ENCODE results near the gene VIPR2.

DNA sequence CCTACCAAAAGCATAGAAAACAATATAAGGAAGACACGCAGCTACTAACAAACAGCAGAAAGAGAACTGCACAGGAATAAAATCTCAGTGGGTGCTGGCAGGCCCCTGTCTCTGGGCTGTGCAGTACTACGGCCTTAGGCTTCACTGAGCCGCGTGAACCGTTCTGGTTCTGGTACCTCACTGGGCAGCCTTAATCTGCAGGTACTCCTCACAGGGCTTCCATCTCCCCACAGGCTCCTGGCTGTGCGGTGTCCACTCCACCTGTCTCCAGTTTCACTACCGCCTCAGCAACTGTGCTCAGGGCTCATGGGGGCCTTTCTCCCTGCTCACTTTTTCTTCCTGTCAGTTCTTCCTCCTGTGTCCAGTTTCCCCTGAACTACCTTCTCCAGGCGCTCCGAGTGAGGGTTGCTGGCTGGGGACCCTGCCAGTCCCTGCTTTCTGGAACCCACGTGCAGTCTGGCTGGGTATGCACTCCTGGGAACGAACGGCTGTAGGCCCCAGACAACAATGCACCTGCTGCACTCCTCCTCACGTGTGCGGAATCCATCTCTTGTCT lies 75.7 kb downstream of the VIPR2 start:
- TF ChIP-seq POLR2A (IDR thresholded peaks at IDR 0.05) (no peak), POLR2AphosphoS5 (IDR thresholded peaks at IDR 0.05) (no peak), EP300 (IDR thresholded peaks at IDR 0.05; ENCODE audit: low read depth) (no peak)
- TF ChIP-seq, protein P1, sequence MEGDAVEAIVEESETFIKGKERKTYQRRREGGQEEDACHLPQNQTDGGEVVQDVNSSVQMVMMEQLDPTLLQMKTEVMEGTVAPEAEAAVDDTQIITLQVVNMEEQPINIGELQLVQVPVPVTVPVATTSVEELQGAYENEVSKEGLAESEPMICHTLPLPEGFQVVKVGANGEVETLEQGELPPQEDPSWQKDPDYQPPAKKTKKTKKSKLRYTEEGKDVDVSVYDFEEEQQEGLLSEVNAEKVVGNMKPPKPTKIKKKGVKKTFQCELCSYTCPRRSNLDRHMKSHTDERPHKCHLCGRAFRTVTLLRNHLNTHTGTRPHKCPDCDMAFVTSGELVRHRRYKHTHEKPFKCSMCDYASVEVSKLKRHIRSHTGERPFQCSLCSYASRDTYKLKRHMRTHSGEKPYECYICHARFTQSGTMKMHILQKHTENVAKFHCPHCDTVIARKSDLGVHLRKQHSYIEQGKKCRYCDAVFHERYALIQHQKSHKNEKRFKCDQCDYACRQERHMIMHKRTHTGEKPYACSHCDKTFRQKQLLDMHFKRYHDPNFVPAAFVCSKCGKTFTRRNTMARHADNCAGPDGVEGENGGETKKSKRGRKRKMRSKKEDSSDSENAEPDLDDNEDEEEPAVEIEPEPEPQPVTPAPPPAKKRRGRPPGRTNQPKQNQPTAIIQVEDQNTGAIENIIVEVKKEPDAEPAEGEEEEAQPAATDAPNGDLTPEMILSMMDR (IDR thresholded peaks at IDR 0.05): no peak
